Psoas muscle (tissue), 8 donors: ENCODE results near the gene FMO5. TPM values are rescaled to one million over a fixed set of nuclear protein-coding genes. Genes with fewer than 3 reads are reported as not detected.

Experiments
- ATAC-seq, 4 donors: fragments of 200-7000 bp; cut with Tn5 transposase; one replicate each; pipeline ENCODE4 v1.9.1; 2020; ENCODE audit warnings: moderate library complexity in 3 of 4, mild to moderate bottlenecking in 2 of 4
- DNase-seq, 2 donors: peaks; one replicate each; pipeline ENCODE4 v3.0.0-alpha.2; 2020
- H3K27ac ChIP-seq: fragments of 200-600 bp; one replicate; pipeline ENCODE4 v1.8.0; 2022
- H3K27me3 ChIP-seq, 3 donors: fragments of 200-600 bp in 1 of 3; one replicate each; pipeline versions ENCODE4 v1.6.1 to v1.8.0; 2013 to 2022; ENCODE audit warnings: low read length in 2 of 3, mild to moderate bottlenecking in 2 of 3, moderate library complexity in 1 of 3; ENCODE audit not compliant: insufficient read depth in 3 of 3
- H3K36me3 ChIP-seq, 2 donors: fragments of 200-600 bp in 1 of 2; one replicate each; pipeline versions ENCODE4 v1.6.1 to v1.8.0; 2013 to 2022; ENCODE audit warnings: low read depth in 1 of 2, mild to moderate bottlenecking in 1 of 2, moderate library complexity in 1 of 2; ENCODE audit not compliant: insufficient read depth in 1 of 2
- H3K4me1 ChIP-seq: fragments of 200-600 bp; one replicate; pipeline ENCODE4 v1.8.0; 2022
- H3K4me3 ChIP-seq: fragments of 200-600 bp; one replicate; pipeline ENCODE4 v1.8.0; 2022; ENCODE audit warnings: mild to moderate bottlenecking
- H3K9me3 ChIP-seq: fragments of 200-600 bp; one replicate; pipeline ENCODE4 v1.8.0; 2022
- CTCF ChIP-seq: fragments of 200-600 bp; IDR thresholded peaks from one replicate; pipeline ENCODE4 v1.8.0; 2022; ENCODE audit warnings: antibody characterized with exemption
- WGBS, 3 donors: extraction: QIAGEN DNeasy Blood & Tissue Kit; methylation state at CpG; one replicate each; pipeline versions ENCODE4 v1.1.6 to v1.1.7; 2013; 5-methylcytosine and 5-hydroxymethylcytosine counted together
- intact Hi-C, 2 donors: fragments of 100-400 bp; cut with DNase I; formaldehyde crosslinking; loops; one replicate each; pipeline versions ENCODE4 v1.11.0 to v1.14.2; 2022
- polyA plus RNA-seq, 3 donors: library from polyadenylated mRNA; stranded (reverse); fragments of 200-250 nt; gene quantifications; one replicate each; pipeline ENCODE4 v1.2.3, GENCODE V29; 2013
- total RNA-seq, 4 donors: library from RNA; stranded (reverse); fragmentation: NEBNext Ultra II Directional in 2 of 4; extraction: Animal tissue kit (Norgen Biotek cat#: 25700) in 2 of 4; gene quantifications; one replicate each; pipeline versions ENCODE4 v1.2.1 to v1.2.4, GENCODE V29; 2021 to 2023
- donor health status: healthy with polysubstance abuse.
- donor health status: DM: no; HTN: no; CAD: no; lungs with moderate emphysema.
- donor health status: Bipolar disorder and iron deficiency.
- donor health status: healthy.
- donor health status: DM: yes; HTN: yes; CAD: no.
- donor health status: DM: no; HTN: no; CAD: no.
- donor health status: DM: no; HTN: no; CAD: no.
- donor health status: DM: yes; HTN: yes; CAD: no.

FMO5 gene
- total and polyA plus RNA-seq, 7 donors, result 0.30 to 1.4 (median 0.53) TPM

GRCh38 chr1:147209825-147210821, 15.0 kb downstream of the FMO5 start:
- H3K27me3 ChIP-seq, result no peaks in the 10 kb centered on the region
- no peaks in the 10 kb centered on the region for H3K9me3 ChIP-seq
- intact Hi-C loops, result no loop called here
- H3K36me3 ChIP-seq, result no peaks in the 10 kb centered on the region
- 94 to 96% (median 95%) methylated on average over 3 of the region's 3 CpGs for WGBS, 3 donors
- ATAC-seq (no peak), DNase-seq (no peak)
- no peaks in the 10 kb centered on the region for H3K4me1 ChIP-seq
- TF ChIP-seq CTCF, result no peak
- H3K4me3 ChIP-seq, result no peak overlapping the region
- no peak overlapping the region for H3K27ac ChIP-seq

- H3K36me3 ChIP-seq, result peaks cover 0 to 6% of the 10 kb centered on the region in 2 donors
- ATAC-seq, result no peak
- DNase-seq, result no peak
- H3K4me1 ChIP-seq, result no peaks in the 10 kb centered on the region
- H3K9me3 ChIP-seq, result no peaks in the 10 kb centered on the region
- H3K4me3 ChIP-seq, result no peak overlapping the region
- H3K27me3 ChIP-seq, result no peaks in the 10 kb centered on the region
- WGBS, 3 donors, result 93 to 95% (median 94%) methylated on average over 7 of the region's 7 CpGs
- TF ChIP-seq CTCF, result no peak
- intact Hi-C loops, result no loop called here
- H3K27ac ChIP-seq, result no peak overlapping the region
These were observed 16.5 kb downstream of the FMO5 start for GRCh38 chr1:147208619-147209018.

- Histone ChIP-seq H3K4me1 (no peaks in the 10 kb centered on the region), H3K27ac (no peak overlapping the region), H3K36me3 (peaks cover 0 to 6% of the 10 kb centered on the region in 2 donors), H3K4me3 (no peak overlapping the region), H3K27me3 (no peaks in the 10 kb centered on the region), H3K9me3 (no peaks in the 10 kb centered on the region)
- ATAC-seq (no peak), DNase-seq (no peak)
- intact Hi-C loops, result no loop called here
- no peak for TF ChIP-seq CTCF
- WGBS, 3 donors, result 65 to 90% (median 74%) methylated on average over 1 of the region's 1 CpG
These were observed 17.9 kb downstream of the FMO5 start for GRCh38 chr1:147207192-147207591.

GRCh38 chr1:147204080-147204479, 21.1 kb downstream of the FMO5 start:
- no peak for ATAC-seq
- Histone ChIP-seq H3K27ac (no peak overlapping the region), H3K4me1 (no peaks in the 10 kb centered on the region), H3K9me3 (no peaks in the 10 kb centered on the region), H3K27me3 (no peaks in the 10 kb centered on the region), H3K4me3 (no peak overlapping the region), H3K36me3 (peaks cover 0 to 6% of the 10 kb centered on the region in 2 donors)
- WGBS, 3 donors, result 90 to 93% (median 93%) methylated on average over 3 of the region's 3 CpGs
- no peak for TF ChIP-seq CTCF
- DNase-seq, result no peak
- intact Hi-C loops, result no loop called here
